ENCODE measurements around the gene RBPJL.

GRCh38 chr20:45311589-45312211 lies 5.1 kb downstream of the RBPJL start:
- TF ChIP-seq, protein P1, sequence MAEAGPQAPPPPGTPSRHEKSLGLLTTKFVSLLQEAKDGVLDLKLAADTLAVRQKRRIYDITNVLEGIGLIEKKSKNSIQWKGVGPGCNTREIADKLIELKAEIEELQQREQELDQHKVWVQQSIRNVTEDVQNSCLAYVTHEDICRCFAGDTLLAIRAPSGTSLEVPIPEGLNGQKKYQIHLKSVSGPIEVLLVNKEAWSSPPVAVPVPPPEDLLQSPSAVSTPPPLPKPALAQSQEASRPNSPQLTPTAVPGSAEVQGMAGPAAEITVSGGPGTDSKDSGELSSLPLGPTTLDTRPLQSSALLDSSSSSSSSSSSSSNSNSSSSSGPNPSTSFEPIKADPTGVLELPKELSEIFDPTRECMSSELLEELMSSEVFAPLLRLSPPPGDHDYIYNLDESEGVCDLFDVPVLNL (CRISPR knock-in tag; IDR thresholded peaks at IDR 0.05; ENCODE audit: borderline replicate concordance, low read depth): no peak
- TF ChIP-seq EMX1 (CRISPR knock-in tag; IDR thresholded peaks at IDR 0.05): no peak
- no peak for TF ChIP-seq NFE2L1 (CRISPR knock-in tag; IDR thresholded peaks at IDR 0.05)
- TF ChIP-seq, protein P2, sequence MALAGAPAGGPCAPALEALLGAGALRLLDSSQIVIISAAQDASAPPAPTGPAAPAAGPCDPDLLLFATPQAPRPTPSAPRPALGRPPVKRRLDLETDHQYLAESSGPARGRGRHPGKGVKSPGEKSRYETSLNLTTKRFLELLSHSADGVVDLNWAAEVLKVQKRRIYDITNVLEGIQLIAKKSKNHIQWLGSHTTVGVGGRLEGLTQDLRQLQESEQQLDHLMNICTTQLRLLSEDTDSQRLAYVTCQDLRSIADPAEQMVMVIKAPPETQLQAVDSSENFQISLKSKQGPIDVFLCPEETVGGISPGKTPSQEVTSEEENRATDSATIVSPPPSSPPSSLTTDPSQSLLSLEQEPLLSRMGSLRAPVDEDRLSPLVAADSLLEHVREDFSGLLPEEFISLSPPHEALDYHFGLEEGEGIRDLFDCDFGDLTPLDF (CRISPR knock-in tag; IDR thresholded peaks at IDR 0.05): no peak
- peak; percentile 71 for TF ChIP-seq CTCF (IDR thresholded peaks at IDR 0.05)
- TF ChIP-seq, protein P3, sequence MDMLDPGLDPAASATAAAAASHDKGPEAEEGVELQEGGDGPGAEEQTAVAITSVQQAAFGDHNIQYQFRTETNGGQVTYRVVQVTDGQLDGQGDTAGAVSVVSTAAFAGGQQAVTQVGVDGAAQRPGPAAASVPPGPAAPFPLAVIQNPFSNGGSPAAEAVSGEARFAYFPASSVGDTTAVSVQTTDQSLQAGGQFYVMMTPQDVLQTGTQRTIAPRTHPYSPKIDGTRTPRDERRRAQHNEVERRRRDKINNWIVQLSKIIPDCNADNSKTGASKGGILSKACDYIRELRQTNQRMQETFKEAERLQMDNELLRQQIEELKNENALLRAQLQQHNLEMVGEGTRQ (CRISPR knock-in tag; IDR thresholded peaks at IDR 0.05): no peak
- TF ChIP-seq ZBTB43 (CRISPR knock-in tag; IDR thresholded peaks at IDR 0.05): 0 out of 2 replicates have a peak, but pooled peaks have one; percentile 35
- TF ChIP-seq ZNF671 (CRISPR knock-in tag; IDR thresholded peaks at IDR 0.05): no peak
- TF ChIP-seq ARID4B (CRISPR knock-in tag; IDR thresholded peaks at IDR 0.05; ENCODE audit: borderline replicate concordance): 0 out of 2 replicates have a peak, but pooled peaks have one; percentile 62
- no peak for TF ChIP-seq NR1H2 (CRISPR knock-in tag; IDR thresholded peaks at IDR 0.05)
- TF ChIP-seq E2F5 (CRISPR knock-in tag; IDR thresholded peaks at IDR 0.05): 0 out of 2 replicates have a peak, but pooled peaks have one; percentile 52

Measured in WTC11 (cell line).